AG10803 (cell line): ENCODE measurements around the gene TLX2.
A peak's percentile ranks its signal among the peaks of the same experiment; 100 is the strongest.
"Not testable (repeated sequence)": the region's sequence is repeated elsewhere in the genome, so short reads cannot be mapped to it uniquely, and the experiment has no call there.

Experiments used
- DNase-seq: peaks from one replicate; pipeline ENCODE4 v3.0.0; 2010; ENCODE audit warnings: low read depth
- H3K4me3 ChIP-seq: 2 replicates; pipeline ENCODE4 v1.5.1; 2011; ENCODE audit warnings: mild to moderate bottlenecking, low read length, control low read depth
- CTCF ChIP-seq: conservative IDR thresholded peaks from 2 replicates; pipeline ENCODE4 v1.5.1; 2011; ENCODE audit warnings: mild to moderate bottlenecking, low read length, control low read depth, inconsistent platforms

Gene TLX2

DNA sequence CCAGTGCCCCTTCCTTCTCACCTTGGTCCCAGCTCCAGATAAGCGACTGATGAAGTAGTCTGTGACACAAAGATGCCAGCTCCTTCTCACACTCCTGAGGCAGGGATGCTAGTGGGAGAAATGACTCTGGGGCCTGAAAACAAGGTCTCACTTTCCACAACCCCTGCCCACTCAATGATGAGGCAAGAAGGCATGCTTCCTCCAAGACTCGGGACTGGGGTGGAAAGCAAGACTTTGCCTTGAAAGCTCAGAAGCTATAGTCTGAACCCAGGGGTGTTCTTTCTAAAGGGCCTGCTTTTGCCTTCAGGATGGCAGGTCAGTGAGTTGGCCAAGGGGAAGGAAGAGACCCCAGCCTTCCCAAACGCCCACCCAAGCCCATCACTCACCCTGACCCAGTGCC is 32.8 kb upstream of the TLX2 start:
- no peak for TF ChIP-seq CTCF
- H3K4me3 ChIP-seq = peak overlapping the region; percentile 97
- no peak for DNase-seq

- H3K4me3 ChIP-seq = peak overlapping the region; percentile 97
- no peak for TF ChIP-seq CTCF
- DNase-seq = peak; percentile 41
Observed at GRCh38 chr2:74481961-74482800, 32.1 kb upstream of the TLX2 start.

DNA sequence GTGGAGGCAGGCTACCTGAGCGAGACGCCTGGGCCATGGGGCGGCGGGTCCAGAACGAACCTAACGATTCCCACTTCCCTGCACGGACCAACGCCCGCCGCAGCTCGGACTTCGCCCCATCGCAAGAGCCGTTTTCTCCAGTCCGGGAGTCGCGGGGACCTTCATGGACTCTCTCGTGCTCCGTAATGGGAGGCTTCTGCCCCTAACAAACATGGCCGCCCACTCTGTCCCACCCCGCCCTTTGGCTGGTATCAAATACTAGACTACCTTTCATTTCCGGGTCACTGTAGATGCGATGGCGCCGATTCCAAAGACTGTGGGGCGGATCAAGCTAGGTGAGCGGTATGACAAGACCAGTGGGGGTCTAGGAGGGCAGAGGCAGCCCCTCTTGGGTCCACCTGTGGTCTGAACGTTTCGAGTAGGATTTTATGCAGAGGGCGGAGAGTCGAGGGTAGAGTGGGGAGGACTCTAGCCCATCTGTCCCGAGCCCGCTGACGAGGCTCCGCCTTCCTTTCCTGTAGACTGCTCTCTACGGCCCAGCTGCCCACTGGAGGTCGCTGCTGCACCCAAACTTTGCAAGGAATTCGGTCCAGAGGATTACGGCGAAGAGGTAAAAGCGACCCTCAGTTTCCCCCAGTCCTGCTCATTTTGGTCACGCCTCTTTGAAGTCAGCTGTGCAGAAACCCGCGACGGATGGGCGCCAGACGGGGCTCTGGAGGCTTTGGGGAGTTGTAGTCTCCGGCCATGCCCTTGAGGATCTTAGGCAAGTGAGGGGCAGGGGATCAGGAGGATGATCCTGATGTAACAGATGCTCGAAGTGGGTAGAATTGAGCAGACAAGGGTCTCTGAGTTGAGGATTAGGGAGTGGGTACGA is 31.2 kb upstream of the TLX2 start, which contains the start of the genes CCDC142 and TTC31:
Gene CCDC142 (minus strand): TSS at position 198 of the 874 bp plus-strand sequence. CDS start 161 bp downstream, at position 37.
Gene TTC31 (plus strand): TSS at position 281 of the 874 bp plus-strand sequence. CDS start 15 bp downstream, at position 296.
- H3K4me3 ChIP-seq = peak within 1 kb of the TSS; percentile 97
- peak; percentile 88 for TF ChIP-seq CTCF
- DNase-seq = peak; percentile 93

- peak overlapping the region; percentile 97 for H3K4me3 ChIP-seq
- not testable (repeated sequence) for DNase-seq
Observed at GRCh38 chr2:74483675-74484164, 30.5 kb upstream of the TLX2 start.

GRCh38 chr2:74486141-74486540 is 28.1 kb upstream of the TLX2 start:
- no peak overlapping the region for H3K4me3 ChIP-seq
- TF ChIP-seq CTCF = no peak
- DNase-seq = no peak

- TF ChIP-seq CTCF = no peak
- H3K4me3 ChIP-seq = no peak overlapping the region
- DNase-seq = no peak
Observed at GRCh38 chr2:74488643-74489481, 25.4 kb upstream of the TLX2 start.
